ENCODE measurements around the gene KRT9.

DNA sequence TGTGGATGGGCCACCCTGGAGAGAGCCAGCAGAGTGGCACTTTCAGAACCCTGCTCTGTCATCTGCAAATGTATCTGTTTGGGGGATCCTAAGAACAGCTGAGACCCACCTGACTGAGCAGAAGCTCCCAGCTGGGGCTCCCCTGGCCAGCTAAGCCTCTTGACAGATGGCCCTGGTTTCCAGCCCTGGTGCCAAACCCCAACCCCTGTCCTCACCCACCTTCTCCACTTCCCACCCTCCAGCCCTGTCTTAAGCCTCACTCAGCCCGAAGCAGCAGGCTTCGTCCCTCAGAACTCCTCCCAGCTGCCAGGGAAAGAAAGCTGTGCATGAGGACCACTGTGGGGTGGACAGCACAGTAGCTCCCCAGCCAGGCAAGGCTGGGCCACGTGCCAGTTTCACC, 3.5 kb upstream of the KRT9 start:
- no peak for TF ChIP-seq CTCF (conservative IDR thresholded peaks at IDR 0.05 in 1 of 2, IDR thresholded peaks at IDR 0.05 in 1 of 2; ENCODE audit: low read depth in 1 of 2, low read length in 2 of 2)
- TF ChIP-seq EZH2 (IDR thresholded peaks at IDR 0.05; ENCODE audit: low read length, missing control alignments) = no peak
